Renal cortical epithelial cell (primary cell): ENCODE results near the gene FANCC. TPM values are rescaled to one million over a fixed set of nuclear protein-coding genes. Genes with fewer than 3 reads are reported as not detected.
A peak's percentile ranks its signal among the peaks of the same experiment; 100 is the strongest.
"Not testable (repeated sequence)": the region's sequence is repeated elsewhere in the genome, so short reads cannot be mapped to it uniquely, and the experiment has no call there.

Experiments
- DNase-seq: peaks from one replicate; pipeline ENCODE4 v3.0.0-alpha.2; 2011; ENCODE audit warnings: low read depth
- total RNA-seq: library from RNA; depleted of rRNA; stranded (reverse); fragments of >200 nt; gene quantifications from 2 replicates; pipeline ENCODE4 v1.2.3, GENCODE V29; 2014

Gene FANCC
- total RNA-seq, 1 donor from 2014 or later: 8.6 TPM

- DNase-seq: peak; percentile 27
Measured at GRCh38 chr9:95229230-95229915, 88.1 kb downstream of the FANCC start.

DNA sequence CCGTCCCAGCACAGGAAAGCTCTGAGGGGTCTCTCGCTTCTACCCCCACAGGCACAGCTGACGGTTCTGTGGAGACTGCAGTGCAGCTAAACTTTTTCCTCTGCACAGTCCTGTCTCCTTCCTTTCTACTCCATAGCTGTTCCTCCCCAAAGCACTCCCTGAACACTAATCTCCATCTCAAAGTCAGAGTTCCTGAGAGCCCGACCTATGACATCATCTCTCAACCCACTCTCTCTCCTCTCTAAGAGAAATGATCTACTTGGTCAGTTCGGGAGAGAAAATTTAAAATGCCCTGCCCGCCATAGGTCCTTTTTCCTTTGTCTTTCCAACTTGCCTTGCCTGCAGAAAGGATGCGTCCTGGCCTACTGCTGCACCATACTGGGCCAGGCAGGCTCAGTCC, 90.6 kb downstream of the FANCC start:
- DNase-seq: peak; percentile 17

GRCh38 chr9:95225726-95226106, 91.8 kb downstream of the FANCC start:
- DNase-seq: no peak

DNA sequence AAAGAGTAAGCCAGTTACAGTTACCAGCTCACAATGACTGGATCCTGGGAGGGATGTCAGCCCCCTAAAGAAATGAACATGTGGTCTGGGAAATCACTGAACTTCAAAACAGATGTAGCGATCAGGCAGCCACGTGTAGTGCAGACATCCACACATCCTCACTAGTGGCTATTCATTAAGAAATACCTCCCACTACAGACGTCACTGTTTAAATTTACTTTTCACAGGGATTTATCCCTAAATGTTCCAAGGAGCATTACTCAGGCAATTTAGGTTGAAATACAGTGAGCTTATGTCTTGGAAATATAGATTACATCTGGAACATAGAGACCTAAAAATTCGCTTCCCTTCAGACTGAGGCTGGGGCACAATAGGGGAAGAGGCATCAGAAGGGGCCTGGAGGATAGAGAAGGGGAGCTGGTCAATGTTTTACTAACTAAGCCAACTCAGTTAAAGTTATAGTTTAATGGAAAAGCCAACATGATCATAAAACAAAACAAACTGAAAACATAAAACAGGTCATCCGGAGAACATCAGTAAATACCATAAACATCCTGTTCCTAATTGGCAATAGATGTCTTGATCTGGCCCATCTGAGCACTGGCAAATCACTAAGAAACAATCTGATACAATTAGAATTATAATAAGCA, 92.3 kb downstream of the FANCC start:
- DNase-seq: peak; percentile 65

GRCh38 chr9:95224376-95225019, 93.0 kb downstream of the FANCC start:
- peak; percentile 60 for DNase-seq

DNA sequence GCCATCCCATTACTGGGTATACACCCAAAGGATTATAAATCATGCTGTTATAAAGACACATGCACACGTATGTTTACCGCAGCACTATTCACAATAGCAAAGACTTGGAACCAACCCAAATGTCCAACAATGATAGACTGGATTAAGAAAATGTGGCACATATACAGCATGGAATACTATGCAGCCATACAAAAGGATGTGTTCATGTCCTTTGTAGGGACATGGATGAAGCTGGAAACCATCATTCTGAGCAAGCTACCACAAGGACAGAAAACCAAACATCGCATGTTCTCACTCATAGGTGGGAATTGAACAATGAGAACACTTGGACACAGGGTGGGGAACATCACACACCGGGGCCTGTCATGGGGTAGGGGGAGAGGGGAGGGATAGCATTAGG, 97.2 kb downstream of the FANCC start:
- not testable (repeated sequence) for DNase-seq

DNA sequence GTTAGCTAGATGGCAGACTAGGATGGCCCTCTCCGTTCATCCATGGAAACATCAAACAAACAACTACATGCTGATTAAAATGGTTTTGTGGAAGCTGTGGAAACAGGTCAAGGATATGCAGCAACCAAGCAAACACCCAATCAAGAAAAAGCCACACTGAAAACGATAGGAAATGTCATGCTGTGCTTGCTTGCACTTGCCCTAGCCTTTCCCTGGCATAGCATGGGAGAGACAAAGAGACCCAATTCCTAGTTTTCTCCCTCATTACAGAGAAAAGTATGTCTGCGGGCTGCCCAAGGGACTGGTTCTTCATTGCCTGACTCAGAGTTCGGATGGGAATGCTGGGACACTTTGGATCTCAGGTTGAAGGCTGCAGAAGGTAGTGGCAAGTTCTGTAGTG, 98.7 kb downstream of the FANCC start:
- DNase-seq: no peak

DNA sequence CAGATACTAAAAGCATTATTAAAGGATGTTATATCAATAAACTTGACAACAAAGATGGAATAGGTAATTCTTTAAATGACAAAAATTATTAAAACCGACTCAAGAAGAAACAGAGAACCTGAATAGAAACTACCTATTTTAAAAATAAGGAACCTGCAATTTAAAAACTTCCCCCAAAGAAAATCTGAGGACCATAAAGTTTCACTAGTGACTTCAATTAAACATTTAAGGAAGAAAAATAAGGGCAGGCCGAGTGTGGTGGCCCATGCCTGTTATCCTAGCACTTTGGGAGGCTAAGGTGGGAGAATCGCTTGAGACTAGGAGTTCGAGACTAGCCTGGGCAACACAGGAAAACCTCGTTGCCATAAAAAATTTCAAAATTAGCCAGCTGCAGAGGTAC, 99.6 kb downstream of the FANCC start:
- DNase-seq: no peak

- no peak for DNase-seq
Measured at GRCh38 chr9:95215336-95215898, 102.1 kb downstream of the FANCC start.

GRCh38 chr9:95213117-95213516, 104.4 kb downstream of the FANCC start:
- DNase-seq: no peak

- DNase-seq: peak; percentile 22
Measured at GRCh38 chr9:95211028-95211427, 106.5 kb downstream of the FANCC start.

- no peak for DNase-seq
Measured at GRCh38 chr9:95207403-95207802, 110.1 kb downstream of the FANCC start.

DNA sequence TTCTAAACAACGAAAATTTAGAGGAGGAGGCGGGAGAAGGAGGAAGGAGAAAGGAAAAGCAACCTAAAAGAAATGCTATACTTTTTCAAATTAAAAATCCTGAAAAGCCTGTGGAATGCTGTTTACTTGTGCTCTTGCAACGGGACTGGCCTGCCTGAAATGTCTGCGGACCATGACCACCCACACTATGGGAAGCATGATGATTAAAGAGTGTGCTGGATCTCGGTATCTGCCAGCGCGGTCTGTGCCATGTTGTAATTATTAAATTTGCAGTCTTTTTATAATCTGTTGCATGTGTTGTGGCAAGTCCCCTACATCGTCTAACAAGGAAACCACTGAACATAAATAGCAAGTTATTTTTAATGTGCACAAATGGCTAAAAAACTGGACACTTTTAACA, 111.4 kb downstream of the FANCC start:
- DNase-seq: peak; percentile 19

- no peak for DNase-seq
Measured at GRCh38 chr9:95204710-95205109, 112.8 kb downstream of the FANCC start.

GRCh38 chr9:95204310-95204709, 113.2 kb downstream of the FANCC start:
- DNase-seq: no peak

DNA sequence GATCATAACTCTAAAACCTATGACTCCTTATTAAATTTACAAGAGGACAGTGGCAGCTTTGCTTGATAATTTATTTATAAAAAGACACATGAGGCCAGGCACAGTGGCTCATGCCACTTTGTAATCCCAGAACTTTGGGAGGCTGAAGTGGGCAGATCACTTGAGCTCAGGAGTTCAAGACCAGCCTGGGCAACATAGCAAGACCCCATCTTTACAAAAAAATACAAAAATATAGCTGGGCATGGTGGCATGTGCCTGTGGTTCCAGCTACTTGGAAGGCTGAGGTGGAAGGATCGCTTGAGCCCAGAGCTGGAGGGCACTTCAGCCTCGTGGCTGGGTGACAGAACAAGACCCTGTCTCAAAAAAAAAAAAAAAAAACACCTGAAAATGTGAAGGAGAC, 114.5 kb downstream of the FANCC start:
- not testable (repeated sequence) for DNase-seq

GRCh38 chr9:95202076-95202681, 115.3 kb downstream of the FANCC start:
- peak; percentile 18 for DNase-seq

DNA sequence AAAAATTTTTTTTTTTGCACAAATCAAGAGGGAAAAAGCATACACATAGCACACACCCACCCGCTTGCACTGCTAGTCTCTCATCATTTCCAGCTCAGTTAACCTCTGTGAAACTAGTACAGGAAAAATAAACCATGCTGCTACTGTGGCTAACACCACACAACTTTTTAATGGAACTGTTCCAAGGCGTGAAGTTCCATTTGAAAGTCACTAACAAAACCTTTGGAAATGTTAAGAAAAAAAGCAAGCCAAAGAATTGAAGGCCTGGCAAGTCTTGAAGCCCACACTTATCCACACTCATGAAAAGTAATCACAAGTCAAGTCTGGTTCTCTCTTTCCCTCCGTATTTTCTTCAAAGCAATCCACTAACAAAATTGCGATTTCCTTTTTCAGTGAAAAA, 116.3 kb downstream of the FANCC start:
- DNase-seq: no peak

GRCh38 chr9:95197692-95198271, 119.7 kb downstream of the FANCC start:
- no peak for DNase-seq

DNA sequence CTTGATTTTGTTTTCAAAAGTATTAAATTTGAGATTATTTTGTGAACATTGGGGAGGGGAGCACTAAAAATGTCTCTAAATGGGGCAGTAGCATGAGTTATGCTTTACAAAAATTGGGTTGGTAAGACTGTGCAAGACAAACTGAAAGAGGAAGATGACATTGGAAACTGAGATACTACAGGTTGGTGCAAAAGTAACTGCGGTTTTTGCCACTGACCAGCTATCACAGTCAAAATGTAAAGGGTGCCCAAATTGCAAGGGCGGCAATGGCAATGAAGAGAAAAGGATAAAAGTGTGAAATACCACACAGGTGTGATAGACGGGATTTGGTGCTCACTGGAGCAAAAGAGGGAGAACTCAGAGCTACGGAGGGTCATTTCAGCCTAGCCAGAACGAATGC, 124.0 kb downstream of the FANCC start:
- DNase-seq: no peak

- DNase-seq: no peak
Measured at GRCh38 chr9:95193067-95193466, 124.4 kb downstream of the FANCC start.

DNA sequence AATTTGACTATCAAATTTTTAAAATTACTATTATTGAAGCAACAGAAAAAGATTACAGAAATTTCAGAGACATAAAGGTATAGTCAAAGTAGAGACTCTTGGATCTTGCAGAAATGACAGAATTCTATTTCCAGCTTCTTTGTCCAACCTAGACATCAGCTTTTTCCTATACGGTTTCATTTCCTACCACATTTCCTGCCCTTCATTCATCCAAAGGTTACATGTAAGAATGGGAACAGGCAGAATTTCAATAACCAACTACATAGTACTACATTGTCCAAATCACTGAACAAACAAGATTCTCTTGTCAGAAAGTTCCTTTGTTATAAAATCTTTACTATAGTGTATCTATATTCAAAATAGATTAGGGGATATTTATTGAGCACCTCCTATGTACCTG, 124.9 kb downstream of the FANCC start:
- no peak for DNase-seq
